Stimulated activated CD4-positive, alpha-beta T cell treated with anti-CD3 and anti-CD28 coated beads, Interleukin-1b, Interleukin-23, amount 100 ng/mL, for 1 hour (primary cell): ENCODE data around the gene ALDOA.
"Not testable (repeated sequence)": the region's sequence is repeated elsewhere in the genome, so short reads cannot be mapped to it uniquely, and the experiment has no call there.

Experiments used
- DNase-seq, 2 donors: peaks; one replicate each; pipeline ENCODE4 v3.0.0-alpha.2; 2020; ENCODE audit warnings: low read depth in 2 of 2

Gene ALDOA

DNA sequence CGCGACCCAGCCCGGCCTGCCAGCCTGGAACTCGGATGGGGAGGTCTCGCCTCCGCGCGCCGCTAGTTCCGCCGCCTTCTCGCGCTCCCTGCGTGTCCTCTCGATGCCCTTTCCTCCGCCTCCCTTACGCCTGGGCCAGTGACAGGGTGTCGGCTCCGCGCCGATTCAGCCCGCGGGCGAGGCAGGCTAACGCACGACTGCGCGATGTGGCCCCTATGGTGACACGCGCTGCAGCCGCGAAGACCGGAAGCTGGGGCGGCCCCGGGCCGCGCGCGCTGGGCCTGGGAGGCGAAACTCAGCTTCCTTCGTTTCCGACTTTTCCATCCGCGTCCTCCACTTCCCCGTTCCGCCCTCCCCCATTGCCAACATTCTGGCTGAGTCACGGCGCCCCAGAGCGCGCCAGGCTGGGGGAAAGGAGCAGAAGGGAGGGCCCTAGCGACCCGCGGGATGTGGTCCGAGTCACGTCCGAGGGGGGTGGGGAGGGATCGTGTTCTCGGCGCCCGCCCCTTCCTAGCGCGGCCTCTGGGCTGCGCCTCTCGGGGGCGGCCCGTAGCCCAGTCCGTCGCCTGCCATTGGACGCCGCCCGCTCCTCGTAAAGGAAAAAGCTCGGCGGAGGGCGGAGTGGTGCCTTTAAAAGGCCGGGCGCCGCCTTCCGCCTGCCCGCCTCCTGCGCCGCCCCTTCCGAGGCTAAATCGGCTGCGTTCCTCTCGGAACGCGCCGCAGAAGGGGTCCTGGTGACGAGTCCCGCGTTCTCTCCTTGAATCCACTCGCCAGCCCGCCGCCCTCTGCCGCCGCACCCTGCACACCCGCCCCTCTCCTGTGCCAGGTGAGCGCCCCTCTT lies at the start of gene ALDOA:
ALDOA (plus strand) TSS at position 659 of the 841 bp plus-strand sequence. CDS start 1,138 bp downstream, outside the sequence.
- peak; percentile 89 to 94 for DNase-seq

DNA sequence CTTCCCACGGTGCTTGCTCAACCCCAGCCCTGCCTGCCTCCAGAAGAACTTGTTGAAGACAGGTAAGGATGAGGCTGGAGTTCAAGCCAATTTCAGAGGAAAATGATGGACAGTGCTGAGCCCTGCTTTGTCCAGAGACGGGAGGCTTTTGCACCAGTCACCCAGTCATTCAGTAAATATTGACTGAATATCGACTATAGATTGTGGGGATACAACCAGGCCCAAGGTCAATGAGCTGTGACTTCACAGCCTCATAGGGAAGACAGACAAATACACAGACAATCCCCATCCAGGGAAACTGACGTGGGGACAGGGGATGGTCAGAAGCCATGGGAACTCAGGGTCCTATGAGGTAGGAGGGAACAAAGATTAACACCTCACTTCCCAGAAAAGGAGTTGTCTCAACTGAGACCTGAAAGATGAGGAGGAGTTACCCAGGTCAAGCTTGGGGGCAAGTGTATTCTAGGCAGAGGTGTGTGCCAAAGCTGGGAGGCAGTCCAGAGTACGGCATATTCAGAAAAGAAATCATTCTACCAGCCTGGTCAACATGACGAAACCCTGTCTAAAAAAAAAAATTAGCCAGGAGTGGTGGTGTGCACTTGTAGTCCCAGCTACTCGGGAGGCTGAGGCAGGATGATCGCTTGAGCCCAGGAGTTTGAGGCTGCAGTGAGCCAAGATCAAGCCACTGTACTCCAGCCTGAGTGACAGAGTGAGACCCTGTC lies 48.8 kb upstream of the ALDOA start:
- DNase-seq: no peak

DNA sequence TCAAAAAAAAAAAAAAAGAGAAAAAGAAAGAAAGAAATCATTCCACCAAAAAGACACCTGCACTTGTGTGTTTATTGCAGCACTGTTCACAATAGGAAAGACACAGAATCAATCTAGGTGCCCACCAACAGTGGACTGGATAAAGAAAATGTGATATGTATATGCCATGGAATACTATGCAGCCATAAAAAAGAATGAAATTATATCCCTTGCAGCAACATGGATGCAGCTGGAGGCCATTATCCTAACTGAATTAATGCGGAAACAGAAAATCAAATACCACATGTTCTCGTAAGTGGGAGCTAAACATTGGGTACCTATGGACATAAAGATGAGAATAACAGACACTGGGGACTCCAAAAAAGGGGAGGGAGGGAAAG lies 48.3 kb upstream of the ALDOA start:
- DNase-seq: no peak

DNA sequence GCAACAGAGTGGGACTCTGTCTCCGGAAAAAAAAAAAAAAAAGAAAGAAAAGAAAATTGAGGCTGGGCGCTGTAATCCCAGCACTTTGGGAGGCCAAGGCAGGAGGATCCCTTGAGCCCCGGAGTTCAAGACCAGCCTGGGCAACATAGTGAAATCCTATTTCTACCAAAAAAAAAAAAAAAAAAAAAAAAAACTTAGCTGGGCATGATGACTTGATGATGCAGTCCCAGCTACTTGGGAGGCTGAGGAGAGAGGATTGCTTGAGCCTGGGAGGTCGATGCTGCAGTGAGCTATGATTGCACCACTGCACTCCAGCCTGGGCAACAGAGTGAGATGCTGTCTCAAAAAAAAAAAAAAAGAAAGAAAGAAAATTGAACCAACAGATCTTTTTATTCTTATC lies 47.6 kb upstream of the ALDOA start:
- DNase-seq: not testable (repeated sequence)

DNA sequence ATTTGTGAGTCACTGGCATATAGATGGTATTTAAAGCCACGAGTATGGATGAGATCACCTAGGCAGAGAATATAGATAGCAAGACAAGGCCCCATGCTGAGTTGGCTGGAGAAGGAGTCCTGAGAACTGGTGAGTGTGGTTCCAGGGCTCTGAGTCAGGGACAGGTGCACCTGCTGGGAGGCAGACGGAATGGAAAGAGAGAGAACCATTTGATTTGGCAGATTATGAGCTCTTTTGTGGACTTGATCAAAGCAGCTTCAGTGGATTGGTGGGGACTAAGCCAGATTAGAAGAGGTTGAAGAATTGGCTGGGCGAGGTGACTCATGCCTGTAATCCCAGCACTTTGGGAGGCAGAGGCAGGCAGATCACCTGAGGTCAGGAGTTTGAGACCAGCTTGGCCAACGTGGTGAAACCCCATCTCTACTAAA lies 46.8 kb upstream of the ALDOA start:
- no peak for DNase-seq

DNA sequence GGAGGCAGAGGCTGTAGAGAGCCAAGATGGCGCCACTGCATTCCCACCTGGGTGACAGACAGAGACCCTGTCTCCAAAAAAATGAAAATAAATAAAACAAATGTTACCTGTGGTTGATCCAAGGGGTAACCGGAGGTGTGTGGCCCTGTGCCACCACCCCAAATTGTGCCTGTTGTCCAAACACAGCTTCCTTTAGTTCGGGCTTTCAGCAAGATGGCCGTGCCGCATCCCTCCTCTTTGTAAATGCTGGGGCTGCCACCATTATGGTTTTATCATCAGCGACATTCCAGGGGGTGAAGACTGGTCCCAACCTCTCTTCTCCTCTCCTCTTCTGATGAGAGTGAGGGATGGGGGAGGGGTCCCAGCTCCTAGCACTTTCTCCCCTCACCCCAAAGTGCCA lies 42.7 kb upstream of the ALDOA start, which contains the start of gene C16orf92:
C16orf92 (plus strand) TSS at position 312 of the 400 bp plus-strand sequence. CDS start 143 bp downstream, outside the sequence.
- no peak for DNase-seq

DNA sequence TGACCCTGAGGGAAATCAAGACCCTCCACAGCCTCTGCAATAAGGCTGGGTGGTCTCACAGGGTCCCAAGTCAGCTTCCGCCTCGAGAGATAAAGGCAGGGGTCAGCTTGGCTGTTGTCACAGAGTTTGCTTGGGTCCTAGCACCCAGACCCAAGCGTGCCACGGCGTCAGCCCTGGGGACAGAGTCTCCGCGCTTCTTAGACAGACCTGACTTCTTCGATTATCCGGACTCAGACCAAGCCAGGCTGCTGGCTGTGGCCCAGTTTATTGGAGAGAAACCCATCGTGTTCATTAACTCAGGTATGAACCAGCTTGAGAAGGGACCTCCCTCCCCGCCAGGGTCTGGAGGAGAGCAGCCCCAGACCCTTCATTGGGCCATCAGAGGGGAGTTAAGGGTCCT lies 42.0 kb upstream of the ALDOA start:
- DNase-seq: no peak

DNA sequence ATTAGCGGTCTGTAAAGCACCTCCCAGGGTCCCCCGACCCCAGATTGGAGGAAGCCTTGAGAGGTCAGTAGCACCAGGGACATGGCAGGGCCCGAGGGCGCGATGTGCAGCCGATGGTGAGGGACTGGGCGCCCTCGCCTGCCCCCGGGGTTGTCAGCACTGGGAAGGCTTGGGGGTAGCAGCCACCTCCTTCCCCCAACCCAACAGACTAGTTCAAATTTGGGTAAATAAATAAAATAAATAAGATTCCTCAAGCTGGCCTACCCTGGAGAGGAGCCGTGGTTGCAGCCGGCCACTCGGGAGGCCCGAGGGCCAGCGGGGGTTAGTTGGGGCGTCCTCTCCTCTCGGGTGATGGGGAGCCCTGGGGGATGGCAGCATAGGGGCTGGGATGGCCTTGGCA lies 41.1 kb upstream of the ALDOA start:
- DNase-seq: no peak

DNA sequence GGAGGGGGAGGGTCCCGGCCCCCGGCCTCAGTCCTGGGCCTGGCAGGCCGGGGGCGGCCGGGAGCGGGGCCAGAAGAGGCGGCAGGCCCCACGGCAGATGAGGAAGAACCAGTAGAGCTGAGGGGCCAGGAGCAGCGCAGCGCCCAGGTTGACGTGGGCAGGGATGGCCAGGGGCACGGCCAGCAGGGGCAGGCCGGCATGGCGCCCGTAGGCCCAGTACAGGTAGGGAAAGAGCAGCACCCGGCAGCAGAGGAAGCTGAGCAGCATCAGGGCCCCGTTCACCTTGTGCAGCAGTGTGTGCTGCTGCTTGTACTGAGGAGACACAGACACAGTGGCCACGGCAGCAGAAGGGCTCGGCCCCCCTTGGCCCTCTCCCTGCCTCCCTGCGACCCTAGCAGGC lies 40.4 kb upstream of the ALDOA start:
- DNase-seq: no peak

DNA sequence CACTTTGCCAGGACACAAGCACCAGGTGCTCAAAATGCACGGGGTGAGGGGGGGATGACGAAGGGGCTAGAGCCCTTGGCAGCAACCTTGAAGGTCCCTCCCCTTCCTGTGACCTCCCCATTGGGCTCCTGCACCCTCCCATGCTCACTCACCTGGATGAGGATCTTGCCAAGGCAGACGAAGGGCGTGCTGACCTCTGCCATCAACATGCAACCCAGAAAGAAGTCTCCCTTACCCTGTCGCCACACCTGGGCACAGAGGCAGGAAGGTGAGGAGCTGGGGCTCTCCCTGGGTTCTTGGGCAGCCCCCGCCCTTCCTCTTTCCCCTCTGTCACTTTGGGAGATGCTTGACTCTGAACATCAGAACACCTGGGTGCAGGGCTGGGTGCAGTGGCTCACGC lies 40.0 kb upstream of the ALDOA start:
- no peak for DNase-seq

DNA sequence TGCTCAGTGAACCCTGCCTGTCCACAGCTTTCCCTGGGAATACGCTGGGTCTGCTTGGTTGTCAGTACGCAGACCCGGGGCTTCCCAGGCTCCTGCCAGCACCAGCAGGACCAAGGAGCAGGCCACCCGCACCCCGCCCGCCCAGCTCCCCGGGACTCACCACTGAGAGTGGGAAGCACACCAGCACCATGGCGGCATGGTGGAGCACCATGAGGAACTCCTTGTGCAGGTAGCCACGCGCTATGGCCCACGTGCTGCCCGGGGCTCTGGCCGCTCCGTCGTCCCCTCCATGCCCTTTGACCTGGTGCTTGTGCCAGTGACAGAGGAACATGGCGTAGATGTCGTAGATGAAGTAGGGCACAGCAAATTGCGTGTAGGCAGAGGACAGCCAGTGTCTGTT lies 39.1 kb upstream of the ALDOA start:
- DNase-seq: no peak

DNA sequence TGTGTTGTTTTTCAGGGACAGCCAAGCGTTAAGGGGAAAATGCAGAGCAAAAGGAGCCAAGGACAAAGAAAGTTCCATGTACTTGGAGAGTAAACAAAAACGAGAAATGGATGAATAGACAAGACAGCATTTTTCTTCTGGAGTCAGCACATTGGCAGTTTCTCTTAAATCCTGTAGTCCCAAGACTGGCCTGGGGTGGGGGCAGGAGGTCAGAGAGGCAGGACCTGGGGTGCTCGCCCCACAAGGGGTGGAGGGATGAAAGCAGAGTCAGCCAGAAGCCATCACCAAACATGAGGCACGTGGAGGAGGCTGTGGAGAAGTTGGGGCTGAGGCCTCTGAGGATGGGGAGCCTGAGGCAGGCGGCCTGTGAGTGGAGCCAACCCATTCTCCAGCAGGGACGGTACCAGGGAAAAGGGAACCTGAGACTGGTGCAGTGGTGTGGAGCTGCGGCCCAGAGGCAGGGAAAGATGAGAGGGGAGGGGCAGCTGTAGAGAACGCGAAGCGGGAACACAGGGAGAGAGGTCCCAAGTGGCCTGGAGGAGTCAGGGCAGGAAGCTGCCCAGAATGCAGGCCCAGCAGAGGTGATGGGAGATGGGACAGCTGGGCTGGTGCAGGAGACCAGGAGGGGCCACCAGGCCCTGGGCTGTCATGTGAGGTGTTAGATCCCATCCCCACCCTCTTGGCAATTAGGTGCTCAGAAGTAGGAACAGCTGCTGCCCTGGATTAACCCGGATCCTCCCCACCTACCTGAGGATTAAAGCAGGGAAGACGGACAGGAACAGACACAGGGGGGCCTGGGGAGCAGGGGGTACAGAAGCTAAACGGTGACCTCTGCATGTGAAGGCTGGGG lies 37.7 kb upstream of the ALDOA start:
- no peak for DNase-seq

DNA sequence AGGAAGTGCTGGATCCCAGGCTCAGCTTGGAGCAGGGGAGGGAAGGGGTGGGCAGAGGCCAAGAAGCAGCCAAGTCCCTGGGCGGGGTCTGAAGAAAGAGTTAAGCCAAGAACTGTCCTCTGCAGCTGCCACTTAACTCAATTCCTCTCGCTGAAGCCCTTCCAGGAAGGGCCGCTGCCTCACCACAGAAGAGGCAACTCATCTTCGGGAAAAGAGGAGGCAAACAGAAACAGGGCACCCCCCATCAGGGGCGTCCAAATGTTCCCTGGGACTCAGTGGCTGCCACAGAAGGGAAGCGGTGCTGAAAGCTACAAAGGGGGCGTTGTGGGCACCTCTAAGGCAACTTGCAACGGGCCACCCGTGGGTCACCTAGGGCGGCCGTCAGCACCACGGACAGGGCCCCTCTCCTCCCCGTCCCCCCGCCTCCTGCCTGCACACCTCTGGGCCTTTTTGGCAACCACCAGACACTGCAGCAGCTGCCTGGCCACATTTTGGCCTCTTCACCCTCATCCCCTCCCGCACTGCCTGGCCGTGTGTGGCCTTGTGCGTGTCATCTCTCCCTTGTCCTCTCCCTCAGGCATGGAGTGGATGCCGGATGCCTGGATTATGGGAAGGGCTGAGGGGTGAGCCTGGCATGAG lies 37.0 kb upstream of the ALDOA start:
- DNase-seq: no peak

DNA sequence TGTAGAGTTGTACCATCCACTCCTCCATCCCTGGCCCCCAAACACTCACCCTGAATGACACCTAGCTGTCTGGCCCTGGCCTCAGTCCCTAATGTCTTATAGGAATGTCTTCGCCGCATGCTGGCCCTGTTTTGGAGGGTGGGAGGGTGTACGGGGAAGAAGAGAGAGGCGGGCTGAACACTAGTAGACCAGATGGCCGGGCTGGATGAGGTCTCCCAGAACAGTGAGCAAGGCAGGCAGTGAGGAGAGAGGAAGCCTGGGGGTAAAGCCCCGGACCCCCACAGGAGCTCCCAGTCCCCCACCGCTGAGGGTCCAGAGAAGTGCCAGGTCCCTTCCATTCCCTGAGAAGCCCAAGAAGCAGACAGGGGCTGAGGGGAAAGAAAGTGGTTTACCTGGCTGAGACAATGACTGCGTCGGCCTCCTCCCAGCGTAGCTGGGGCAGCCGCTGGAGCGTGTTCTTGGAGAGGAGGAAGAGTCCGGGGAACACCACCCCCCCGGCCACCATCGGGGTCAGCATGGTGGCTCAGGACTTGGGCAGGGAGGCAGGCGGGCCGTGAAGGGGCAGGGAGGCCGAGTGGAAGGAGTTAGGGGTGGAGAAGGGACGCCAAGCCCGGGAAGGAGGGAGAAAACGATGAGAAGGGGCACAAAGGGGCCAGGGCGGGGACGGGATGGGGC lies 35.4 kb upstream of the ALDOA start:
- no peak for DNase-seq

DNA sequence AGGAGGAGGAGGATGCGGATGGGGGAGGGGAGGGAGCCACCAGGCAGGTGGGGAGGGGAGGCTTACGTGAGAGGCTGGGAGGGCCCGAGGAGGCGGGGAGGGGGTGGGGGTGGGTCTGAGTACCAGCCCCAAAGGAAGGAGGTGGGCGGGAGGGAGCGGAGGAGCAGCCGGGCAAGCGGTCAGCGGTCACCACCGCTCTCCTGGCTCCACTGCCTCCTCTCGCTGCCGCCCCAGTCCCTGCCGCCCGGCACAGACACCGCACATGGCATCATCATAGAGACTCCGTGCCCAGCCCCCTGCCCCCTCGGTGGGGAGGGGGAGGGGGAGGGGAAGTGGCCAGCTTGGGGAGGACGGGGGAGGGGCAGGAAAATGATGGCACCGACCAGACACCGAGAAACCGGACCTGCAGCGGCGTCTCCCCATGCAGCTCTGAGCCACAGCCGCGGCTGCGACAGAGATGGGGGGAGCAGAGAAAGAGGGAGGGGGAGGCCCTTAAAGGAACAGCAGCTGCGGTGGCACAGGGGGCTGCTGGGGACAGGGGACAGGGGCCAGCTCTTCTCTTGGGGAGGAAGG lies 34.6 kb upstream of the ALDOA start, which contains the start of gene TLCD3B:
TLCD3B (minus strand) TSS at position 431 of the 573 bp plus-strand sequence. CDS start 744 bp downstream, outside the sequence.
- DNase-seq: no peak

DNA sequence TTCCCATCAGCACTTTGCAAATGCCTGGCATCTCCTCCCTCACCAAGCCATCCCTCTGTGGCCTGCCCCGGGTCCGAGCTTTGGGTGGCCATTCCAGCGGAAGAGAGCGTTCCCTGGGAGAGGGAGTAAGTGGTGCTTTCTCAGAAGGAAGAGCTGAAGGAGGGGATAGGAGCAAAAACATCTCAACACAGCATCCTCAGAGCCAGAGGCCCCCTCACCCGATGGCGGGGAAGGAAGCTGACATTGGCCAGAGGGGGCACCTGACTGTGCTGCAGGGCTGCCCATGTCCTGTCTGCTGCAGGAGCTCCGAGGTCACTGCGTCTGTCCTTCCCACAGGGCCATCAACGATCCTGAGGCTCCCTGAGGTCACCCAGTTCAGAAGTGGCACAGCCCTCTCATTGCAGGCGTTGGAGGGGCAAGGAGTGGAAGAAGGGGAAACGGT lies 34.1 kb upstream of the ALDOA start:
- no peak for DNase-seq

DNA sequence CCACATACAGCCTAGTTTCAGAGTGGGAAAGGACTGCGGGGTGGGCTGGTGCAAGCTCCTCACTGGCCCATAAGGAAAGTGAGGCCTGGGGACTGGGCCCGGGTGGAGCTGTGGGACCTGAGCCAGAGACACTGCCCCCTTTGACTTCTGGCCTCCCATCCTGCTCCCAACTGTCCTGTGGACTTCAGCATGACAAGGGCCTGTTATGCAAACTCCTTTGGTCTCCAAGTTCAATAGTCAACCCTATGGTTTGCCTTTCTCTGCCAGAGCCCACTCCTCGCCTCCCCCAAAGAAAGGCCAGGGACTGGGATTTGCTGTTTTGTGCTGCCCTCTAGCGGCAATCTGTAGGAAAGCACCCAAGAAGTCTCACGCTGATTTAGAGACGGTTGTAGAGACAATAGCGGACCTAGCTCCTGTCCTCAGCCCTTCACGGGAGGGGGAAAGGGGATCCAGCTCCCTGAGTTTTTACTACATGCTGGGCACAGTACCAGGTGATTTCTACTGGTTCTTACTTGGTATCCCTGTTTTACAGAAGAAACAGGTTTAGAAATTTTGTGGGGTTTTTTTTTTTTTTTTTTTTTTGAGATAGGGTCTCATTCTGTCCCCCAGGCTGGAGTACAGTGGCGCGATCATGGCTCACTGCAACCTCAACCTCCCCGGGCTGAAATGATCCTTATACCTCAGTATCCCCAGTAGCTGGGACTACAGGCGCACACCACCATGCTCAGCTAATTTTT lies 33.3 kb upstream of the ALDOA start:
- DNase-seq: peak in 1 of 2 donors; percentile 23

DNA sequence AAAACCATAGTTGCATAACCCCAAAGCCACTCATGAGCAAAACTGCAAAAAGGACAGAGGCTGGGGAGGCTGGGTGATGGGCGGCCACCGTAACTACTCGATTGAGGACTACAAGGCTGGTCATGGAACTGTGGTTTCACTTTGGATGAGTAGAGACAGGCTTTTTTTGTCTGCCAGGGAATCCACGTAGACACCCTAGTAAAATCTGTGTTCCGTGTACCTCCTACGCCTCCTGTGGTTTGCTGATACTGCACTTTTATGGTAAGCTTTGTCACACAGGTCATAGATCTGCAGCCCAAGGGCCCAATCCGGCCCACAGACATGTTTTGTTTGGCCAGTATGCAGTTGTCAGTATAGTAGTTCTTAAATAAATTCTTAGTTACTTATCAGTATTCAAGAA lies 32.3 kb upstream of the ALDOA start:
- DNase-seq: no peak

DNA sequence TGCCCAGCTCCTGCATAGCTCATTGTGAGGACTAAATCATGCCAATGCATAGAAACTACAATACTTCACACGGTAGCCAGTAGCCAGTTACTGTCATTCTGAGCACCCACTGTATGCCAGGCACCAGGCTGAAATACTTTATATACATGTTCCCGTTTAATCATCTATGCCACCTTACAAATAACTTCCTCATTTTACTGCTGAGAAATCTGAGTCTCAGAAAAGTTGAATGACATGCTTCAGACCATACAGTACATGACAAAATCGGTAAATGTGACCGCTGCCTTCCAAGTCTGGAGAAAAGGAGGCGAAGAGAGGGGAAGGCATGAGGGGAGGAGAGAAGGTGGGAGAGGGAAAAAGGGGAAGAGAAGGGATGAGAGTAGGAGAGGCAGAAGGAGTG lies 25.3 kb upstream of the ALDOA start:
- DNase-seq: no peak

DNA sequence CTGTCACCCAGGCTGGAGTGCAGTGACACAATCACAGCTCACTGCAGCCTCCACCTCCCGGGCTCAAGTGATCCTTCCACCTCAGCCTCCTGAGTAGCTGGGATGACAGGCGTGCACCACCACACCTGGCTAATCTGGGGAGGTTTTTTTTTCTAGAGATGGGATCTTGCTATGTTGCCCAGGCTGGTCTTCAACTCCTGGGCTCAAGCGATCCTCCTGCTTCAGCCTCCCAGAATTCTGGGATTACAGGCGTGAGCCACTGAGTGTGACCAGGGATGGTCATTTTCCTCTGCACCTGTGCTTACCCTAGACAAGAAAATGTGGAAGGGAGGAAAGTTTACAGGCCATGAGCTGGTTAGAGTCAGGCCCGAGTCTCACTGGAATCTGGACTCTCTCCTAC lies 24.9 kb upstream of the ALDOA start:
- not testable (repeated sequence) for DNase-seq
